Neuronal stem cell (in vitro differentiated cells): ENCODE data around the gene NFATC3.

Experiments used
- DNase-seq: peaks from one replicate; pipeline ENCODE4 v3.0.0-alpha.2; 2013; ENCODE audit warnings: low spot score
- H2AFZ ChIP-seq: one replicate; pipeline ENCODE4 v1.6.1; 2013; ENCODE audit warnings: mild to moderate bottlenecking, low read length, inconsistent platforms
- H2AK5ac ChIP-seq: 2 replicates; pipeline ENCODE4 v1.6.1; 2013; ENCODE audit warnings: low read depth, mild to moderate bottlenecking, inconsistent platforms, low read length, moderate library complexity, mixed read lengths
- H2BK120ac ChIP-seq: 2 replicates; pipeline ENCODE4 v1.6.1; 2013; ENCODE audit warnings: low read depth, mild to moderate bottlenecking, inconsistent platforms, low read length, moderate library complexity, mixed read lengths
- H2BK12ac ChIP-seq: one replicate; pipeline ENCODE4 v1.6.1; 2013; ENCODE audit warnings: low read length, inconsistent platforms
- H2BK15ac ChIP-seq: 2 replicates; pipeline ENCODE4 v1.6.1; 2013; ENCODE audit warnings: mild to moderate bottlenecking, low read length, inconsistent platforms, mixed read lengths
- H2BK5ac ChIP-seq: one replicate; pipeline ENCODE4 v1.6.1; 2013; ENCODE audit warnings: inconsistent platforms, mild to moderate bottlenecking, low read length, moderate library complexity
- H3K14ac ChIP-seq: one replicate; pipeline ENCODE4 v1.6.1; 2013; ENCODE audit warnings: low read length, inconsistent platforms
- H3K18ac ChIP-seq: 2 replicates; pipeline ENCODE4 v1.6.1; 2013; ENCODE audit warnings: low read length, inconsistent platforms
- H3K23ac ChIP-seq: 2 replicates; pipeline ENCODE4 v1.6.1; 2013; ENCODE audit warnings: low read depth, mild to moderate bottlenecking, mixed read lengths, low read length, inconsistent platforms; ENCODE audit not compliant: poor library complexity
- H3K27ac ChIP-seq: replicated peaks from 3 replicates; pipeline ENCODE4 v1.5.1; 2013; ENCODE audit warnings: low read length, inconsistent platforms
- H3K27me3 ChIP-seq, 3 experiments: 2 replicates each; pipeline ENCODE4 v1.6.1; 2013; ENCODE audit warnings: low read length in 3 of 3, mild to moderate bottlenecking in 2 of 3, inconsistent platforms in 1 of 3, low read depth in 1 of 3, mixed read lengths in 1 of 3, moderate library complexity in 1 of 3; ENCODE audit not compliant: control insufficient read depth in 3 of 3, insufficient read depth in 3 of 3
- H3K36me3 ChIP-seq, 2 donors: replicated peaks in 1 of 2; 2 replicates each; pipeline ENCODE4 v1.6.1; 2013; ENCODE audit warnings: low read length in 2 of 2; ENCODE audit not compliant: control insufficient read depth in 2 of 2, insufficient read depth in 2 of 2
- H3K4ac ChIP-seq: 2 replicates; pipeline ENCODE4 v1.6.1; 2013; ENCODE audit warnings: inconsistent platforms, mild to moderate bottlenecking, low read length, moderate library complexity
- H3K4me1 ChIP-seq, 2 donors: 1 replicate in 1 of 2; 2 replicates in 1 of 2; pipeline ENCODE4 v1.6.1; 2013; ENCODE audit warnings: low read length in 2 of 2, low read depth in 1 of 2; ENCODE audit not compliant: control insufficient read depth in 2 of 2, insufficient read depth in 1 of 2
- H3K4me2 ChIP-seq: one replicate; pipeline ENCODE4 v1.6.1; 2013; ENCODE audit warnings: mild to moderate bottlenecking, low read length, inconsistent platforms; ENCODE audit not compliant: insufficient read depth, poor library complexity, severe bottlenecking
- H3K4me3 ChIP-seq, 2 donors: 2 replicates each; pipeline ENCODE4 v1.5.1; 2013; ENCODE audit warnings: low read length in 2 of 2, mild to moderate bottlenecking in 2 of 2, inconsistent platforms in 1 of 2, moderate library complexity in 1 of 2
- H3K79me1 ChIP-seq: one replicate; pipeline ENCODE4 v1.6.1; 2013; ENCODE audit warnings: low read depth, mild to moderate bottlenecking, inconsistent platforms, low read length, moderate library complexity
- H3K9ac ChIP-seq: one replicate; pipeline ENCODE4 v1.6.1; 2013; ENCODE audit warnings: mild to moderate bottlenecking, low read depth, low read length, inconsistent platforms; ENCODE audit not compliant: poor library complexity
- H3K9me3 ChIP-seq, 2 donors: replicated peaks in 1 of 2; 2 replicates each; pipeline versions ENCODE3 to v1.6.1; 2013; ENCODE audit warnings: low read length in 2 of 2, mild to moderate bottlenecking in 2 of 2, inconsistent platforms in 1 of 2, low read depth in 1 of 2, mixed read lengths in 1 of 2, moderate library complexity in 1 of 2; ENCODE audit not compliant: control insufficient read depth in 2 of 2, insufficient read depth in 1 of 2
- H4K8ac ChIP-seq: one replicate; pipeline ENCODE4 v1.6.1; 2013; ENCODE audit warnings: low read depth, mild to moderate bottlenecking, inconsistent platforms, low read length, moderate library complexity
- H4K91ac ChIP-seq: one replicate; pipeline ENCODE4 v1.6.1; 2013; ENCODE audit warnings: low read length, low read depth, mild to moderate bottlenecking, inconsistent platforms; ENCODE audit not compliant: poor library complexity
- WGBS, 2 donors: extraction: QIAGEN DNeasy Blood & Tissue Kit; methylation state at CpG; one replicate each; pipeline ENCODE4 v1.1.7; 2013; ENCODE audit warnings: missing lambda C conversion rate in 2 of 2, mixed read lengths in 1 of 2; ENCODE audit not compliant: insufficient read length in 2 of 2, insufficient replicate concordance in 1 of 2; ENCODE audit errors: extremely low coverage in 2 of 2; 5-methylcytosine and 5-hydroxymethylcytosine counted together

NFATC3 gene

DNA sequence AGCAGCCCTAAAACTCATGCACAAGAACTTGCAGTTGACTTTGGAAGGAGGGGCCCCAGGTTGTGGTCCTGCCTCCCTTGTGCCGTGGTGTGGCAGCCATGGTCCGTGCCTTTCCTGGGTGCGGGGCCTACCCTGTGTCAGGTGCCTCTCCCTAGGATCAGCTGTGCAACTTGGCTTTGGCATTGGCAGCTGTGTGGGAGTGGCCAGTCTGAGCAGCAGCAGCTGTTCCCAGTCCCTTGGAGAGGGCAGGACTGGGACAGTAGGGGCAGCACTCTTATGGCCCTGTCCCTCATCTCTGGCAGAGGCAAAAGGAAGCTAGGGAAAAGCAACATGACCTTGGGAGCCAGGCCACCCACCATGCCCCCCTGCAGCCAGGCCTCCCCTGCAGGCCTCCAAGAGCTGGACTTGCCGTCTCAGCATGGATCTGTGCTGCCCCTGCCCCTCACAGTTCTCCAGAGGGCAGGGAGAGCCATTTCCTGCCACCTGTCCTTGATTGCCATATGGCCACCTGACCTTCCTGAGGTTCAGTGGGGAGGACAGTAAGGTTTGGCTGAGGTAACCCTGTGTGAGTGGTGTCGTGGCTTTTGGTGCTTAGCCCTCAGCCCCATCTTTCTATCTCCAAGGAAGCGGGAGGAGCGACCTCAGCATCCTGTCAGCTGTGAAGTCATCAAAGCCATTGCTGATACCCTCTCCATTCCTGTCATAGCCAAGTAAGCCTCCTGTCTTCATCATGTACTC is 15.5 kb upstream of the NFATC3 start:
- peaks cover 20 to 71% of the 10 kb centered on the region in 2 donors for H3K36me3 ChIP-seq
- H2BK5ac ChIP-seq = no peak overlapping the region
- no peak overlapping the region for H3K4me2 ChIP-seq
- H2AFZ ChIP-seq = no peak overlapping the region
- peak overlapping the region in 1 of 2 donors; percentile 8 for H3K4me3 ChIP-seq
- H2BK12ac ChIP-seq = no peak overlapping the region
- no peak for DNase-seq
- no peaks in the 10 kb centered on the region for H3K79me1 ChIP-seq
- no peak overlapping the region for H2BK120ac ChIP-seq
- WGBS, 2 donors = no CpG with 5 or more reads among the region's 7 CpGs
- peak overlapping the region; percentile 50 for H3K9ac ChIP-seq
- H3K4me1 ChIP-seq = peaks cover 0 to 19% of the 10 kb centered on the region in 2 donors
- no peaks in the 10 kb centered on the region for H3K27me3 ChIP-seq
- H3K4ac ChIP-seq = no peak overlapping the region
- H4K91ac ChIP-seq = no peak overlapping the region
- no peaks in the 10 kb centered on the region for H3K9me3 ChIP-seq
- H3K23ac ChIP-seq = peak overlapping the region; percentile 26
- H3K27ac ChIP-seq = no peak overlapping the region
- no peak overlapping the region for H2AK5ac ChIP-seq
- peak overlapping the region; percentile 32 for H3K18ac ChIP-seq
- no peak overlapping the region for H2BK15ac ChIP-seq
- peak overlapping the region; percentile 42 for H3K14ac ChIP-seq
- H4K8ac ChIP-seq = no peak overlapping the region

DNA sequence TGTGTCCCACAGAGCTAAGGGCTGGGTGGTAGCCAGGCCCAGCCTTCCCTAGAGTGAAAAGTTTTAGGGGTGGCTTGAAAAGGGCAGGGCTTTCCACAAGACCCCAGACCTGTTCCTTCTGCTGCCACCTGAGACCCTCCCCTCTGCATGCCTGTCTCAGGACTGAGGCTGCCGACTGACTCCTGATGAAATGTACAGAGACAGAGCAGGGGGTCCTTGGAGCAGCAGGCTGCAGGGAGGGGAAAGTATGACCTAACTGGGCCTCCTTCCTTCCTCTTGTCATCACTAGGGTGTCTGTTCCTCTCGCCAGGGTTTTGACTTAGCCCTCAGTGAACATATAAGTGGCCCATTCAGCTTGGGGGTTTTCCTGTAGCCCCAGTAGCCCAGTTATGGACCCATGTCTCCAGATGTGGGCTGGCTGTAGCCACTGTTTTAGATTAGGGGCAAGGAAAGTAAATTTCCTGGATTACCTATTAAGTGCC is 14.9 kb upstream of the NFATC3 start:
- Histone ChIP-seq H3K79me1 (no peaks in the 10 kb centered on the region), H2AK5ac (no peak overlapping the region), H3K23ac (no peak overlapping the region), H3K4ac (no peak overlapping the region), H3K27me3 (no peaks in the 10 kb centered on the region), H3K36me3 (peaks cover 26 to 77% of the 10 kb centered on the region in 2 donors), H3K27ac (no peak overlapping the region), H3K4me3 (no peak overlapping the region), H3K14ac (no peak overlapping the region), H3K18ac (no peak overlapping the region), H3K9ac (no peak overlapping the region), H3K4me1 (peaks cover 0 to 13% of the 10 kb centered on the region in 2 donors), H2BK5ac (no peak overlapping the region), H4K91ac (no peak overlapping the region), H2BK120ac (no peak overlapping the region), H3K9me3 (no peaks in the 10 kb centered on the region), H4K8ac (no peak overlapping the region), H3K4me2 (no peak overlapping the region), H2AFZ (no peak overlapping the region), H2BK12ac (no peak overlapping the region), H2BK15ac (no peak overlapping the region)
- no CpG with 5 or more reads among the region's 2 CpGs for WGBS, 2 donors
- DNase-seq = no peak

- no peak overlapping the region for H2BK15ac ChIP-seq
- no peak overlapping the region for H3K4me3 ChIP-seq
- H3K4me1 ChIP-seq = peaks cover 0 to 8% of the 10 kb centered on the region in 2 donors
- H3K4me2 ChIP-seq = no peak overlapping the region
- no peak overlapping the region for H4K91ac ChIP-seq
- H2AK5ac ChIP-seq = no peak overlapping the region
- H3K4ac ChIP-seq = no peak overlapping the region
- no peak overlapping the region for H3K27ac ChIP-seq
- H2AFZ ChIP-seq = no peak overlapping the region
- no peak overlapping the region for H4K8ac ChIP-seq
- H3K18ac ChIP-seq = no peak overlapping the region
- no peak overlapping the region for H2BK12ac ChIP-seq
- H3K9me3 ChIP-seq = no peaks in the 10 kb centered on the region
- DNase-seq = no peak
- no peak overlapping the region for H3K9ac ChIP-seq
- no peak overlapping the region for H2BK120ac ChIP-seq
- no peak overlapping the region for H3K14ac ChIP-seq
- no peak overlapping the region for H3K23ac ChIP-seq
- no peaks in the 10 kb centered on the region for H3K79me1 ChIP-seq
- H3K36me3 ChIP-seq = peaks cover 30 to 83% of the 10 kb centered on the region in 2 donors
- H3K27me3 ChIP-seq = no peaks in the 10 kb centered on the region
- WGBS, 2 donors = no CpG with 5 or more reads among the region's 14 CpGs
- H2BK5ac ChIP-seq = no peak overlapping the region
Measured at GRCh38 chr16:68070806-68071517, 14.2 kb upstream of the NFATC3 start.

DNA sequence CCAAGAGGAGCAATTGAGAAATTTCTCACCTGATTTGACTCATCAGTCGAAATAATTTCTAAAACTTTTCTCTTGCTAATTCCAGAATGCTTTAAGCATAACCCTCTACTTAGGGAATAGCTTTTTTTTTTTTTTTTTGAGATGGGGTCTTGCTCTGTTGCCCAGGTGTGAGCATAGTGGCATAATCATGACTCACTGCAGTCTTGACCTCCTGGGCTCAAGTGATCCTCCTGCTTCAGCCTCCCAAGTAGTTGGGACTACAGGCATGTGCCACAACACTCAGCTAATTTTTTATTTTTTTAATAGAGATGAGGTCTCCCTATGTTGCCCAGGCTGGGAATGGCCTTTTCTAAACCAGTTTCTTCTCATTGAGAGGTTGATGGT is 13.7 kb upstream of the NFATC3 start:
- Histone ChIP-seq H4K8ac (no peak overlapping the region), H3K27me3 (no peaks in the 10 kb centered on the region), H3K9me3 (no peaks in the 10 kb centered on the region), H3K79me1 (no peaks in the 10 kb centered on the region), H3K4me1 (peaks cover 0 to 3% of the 10 kb centered on the region in 2 donors), H3K27ac (no peak overlapping the region), H2AFZ (no peak overlapping the region), H2AK5ac (no peak overlapping the region), H2BK15ac (no peak overlapping the region), H3K9ac (no peak overlapping the region), H2BK5ac (no peak overlapping the region), H3K4ac (no peak overlapping the region), H3K14ac (no peak overlapping the region), H2BK12ac (no peak overlapping the region), H3K4me2 (no peak overlapping the region), H2BK120ac (no peak overlapping the region), H3K4me3 (no peak overlapping the region), H3K18ac (no peak overlapping the region), H3K23ac (no peak overlapping the region), H3K36me3 (peaks cover 35 to 85% of the 10 kb centered on the region in 2 donors), H4K91ac (no peak overlapping the region)
- DNase-seq = no peak
- no CpG with 5 or more reads among the region's 1 CpG for WGBS, 2 donors
